Measurements from ENCODE around the gene PAPOLB. TPM values are rescaled to one million over a fixed set of nuclear protein-coding genes. Genes with fewer than 3 reads are reported as not detected.

Gene PAPOLB
- total RNA-seq, 1 experiment from 2014 or later, result not detected

DNA sequence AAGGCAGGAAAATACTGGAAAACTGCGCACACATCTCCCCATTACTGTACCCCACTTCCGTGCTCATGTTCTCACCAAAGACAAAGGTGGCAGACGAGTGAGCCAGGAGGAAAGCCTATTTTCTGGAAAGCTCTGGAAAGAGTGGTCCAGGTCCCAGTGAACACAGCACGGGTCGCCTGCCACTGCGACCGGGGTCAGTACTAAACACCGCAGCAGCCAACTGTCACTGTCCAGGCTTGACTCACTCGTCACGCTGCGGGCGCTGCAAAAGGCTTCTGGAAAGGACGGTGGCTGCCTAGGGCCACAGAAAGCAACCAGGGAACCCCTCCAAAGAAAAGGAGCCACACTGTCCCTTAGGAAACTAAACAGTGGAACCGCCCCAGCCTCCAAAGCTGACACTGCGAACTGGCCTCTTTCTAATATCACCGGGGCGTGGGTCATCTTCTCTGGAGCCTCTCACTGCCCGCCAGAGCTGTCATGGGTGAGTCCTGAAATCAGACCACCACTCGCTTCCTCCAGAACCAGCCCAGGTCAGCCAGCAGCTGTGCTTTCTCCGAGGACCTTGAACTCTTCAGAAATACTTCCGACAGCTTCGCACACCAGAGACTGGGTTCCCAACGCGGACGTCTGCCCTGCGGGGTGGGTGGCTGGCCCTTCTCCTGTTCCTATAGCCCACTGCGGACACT lies 17.7 kb upstream of the PAPOLB start:
- H3K9me2 ChIP-seq (ENCODE audit: insufficient read depth), result no peaks in the 10 kb centered on the region
- no peak for DNase-seq
- no peaks in the 10 kb centered on the region for H4K20me1 ChIP-seq (ENCODE audit: insufficient read depth)
- H3K4me3 ChIP-seq, result no peak overlapping the region
- ChIA-PET POLR2A (ENCODE audit: unreplicated experiment) (no interaction called here), CTCF (no interaction called here)
- peaks cover 64% of the 10 kb centered on the region for H3K27me3 ChIP-seq (ENCODE audit: insufficient read depth, low read depth)
- no peaks in the 10 kb centered on the region for H3K79me2 ChIP-seq (ENCODE audit: low read depth)
- BruUV-seq (replicated peaks), result no TSS peak
- TF ChIP-seq EZH2 (IDR thresholded peaks at IDR 0.05; ENCODE audit: low read depth), result no peak
- TF ChIP-seq, protein P1, sequence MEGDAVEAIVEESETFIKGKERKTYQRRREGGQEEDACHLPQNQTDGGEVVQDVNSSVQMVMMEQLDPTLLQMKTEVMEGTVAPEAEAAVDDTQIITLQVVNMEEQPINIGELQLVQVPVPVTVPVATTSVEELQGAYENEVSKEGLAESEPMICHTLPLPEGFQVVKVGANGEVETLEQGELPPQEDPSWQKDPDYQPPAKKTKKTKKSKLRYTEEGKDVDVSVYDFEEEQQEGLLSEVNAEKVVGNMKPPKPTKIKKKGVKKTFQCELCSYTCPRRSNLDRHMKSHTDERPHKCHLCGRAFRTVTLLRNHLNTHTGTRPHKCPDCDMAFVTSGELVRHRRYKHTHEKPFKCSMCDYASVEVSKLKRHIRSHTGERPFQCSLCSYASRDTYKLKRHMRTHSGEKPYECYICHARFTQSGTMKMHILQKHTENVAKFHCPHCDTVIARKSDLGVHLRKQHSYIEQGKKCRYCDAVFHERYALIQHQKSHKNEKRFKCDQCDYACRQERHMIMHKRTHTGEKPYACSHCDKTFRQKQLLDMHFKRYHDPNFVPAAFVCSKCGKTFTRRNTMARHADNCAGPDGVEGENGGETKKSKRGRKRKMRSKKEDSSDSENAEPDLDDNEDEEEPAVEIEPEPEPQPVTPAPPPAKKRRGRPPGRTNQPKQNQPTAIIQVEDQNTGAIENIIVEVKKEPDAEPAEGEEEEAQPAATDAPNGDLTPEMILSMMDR (conservative IDR thresholded peaks at IDR 0.05), result no peak
- H3K27ac ChIP-seq, result no peak overlapping the region
- no peak overlapping the region for H3K4me2 ChIP-seq
- no peaks in the 10 kb centered on the region for H3K4me1 ChIP-seq (replicated peaks; ENCODE audit: insufficient read depth)
- no peaks in the 10 kb centered on the region for H3K36me3 ChIP-seq (ENCODE audit: low read depth)
- H2AFZ ChIP-seq, result no peak overlapping the region
- 0 out of 2 replicates have a peak, but pooled peaks cover 4% of the 10 kb centered on the region for H3F3A ChIP-seq (ENCODE audit: insufficient read depth, low read depth)
- intact Hi-C loops (cut with micrococcal nuclease; ENCODE audit: unreplicated experiment), result no loop called here
- H3K9me3 ChIP-seq (ENCODE audit: insufficient read depth, low read depth), result no peaks in the 10 kb centered on the region

DNA sequence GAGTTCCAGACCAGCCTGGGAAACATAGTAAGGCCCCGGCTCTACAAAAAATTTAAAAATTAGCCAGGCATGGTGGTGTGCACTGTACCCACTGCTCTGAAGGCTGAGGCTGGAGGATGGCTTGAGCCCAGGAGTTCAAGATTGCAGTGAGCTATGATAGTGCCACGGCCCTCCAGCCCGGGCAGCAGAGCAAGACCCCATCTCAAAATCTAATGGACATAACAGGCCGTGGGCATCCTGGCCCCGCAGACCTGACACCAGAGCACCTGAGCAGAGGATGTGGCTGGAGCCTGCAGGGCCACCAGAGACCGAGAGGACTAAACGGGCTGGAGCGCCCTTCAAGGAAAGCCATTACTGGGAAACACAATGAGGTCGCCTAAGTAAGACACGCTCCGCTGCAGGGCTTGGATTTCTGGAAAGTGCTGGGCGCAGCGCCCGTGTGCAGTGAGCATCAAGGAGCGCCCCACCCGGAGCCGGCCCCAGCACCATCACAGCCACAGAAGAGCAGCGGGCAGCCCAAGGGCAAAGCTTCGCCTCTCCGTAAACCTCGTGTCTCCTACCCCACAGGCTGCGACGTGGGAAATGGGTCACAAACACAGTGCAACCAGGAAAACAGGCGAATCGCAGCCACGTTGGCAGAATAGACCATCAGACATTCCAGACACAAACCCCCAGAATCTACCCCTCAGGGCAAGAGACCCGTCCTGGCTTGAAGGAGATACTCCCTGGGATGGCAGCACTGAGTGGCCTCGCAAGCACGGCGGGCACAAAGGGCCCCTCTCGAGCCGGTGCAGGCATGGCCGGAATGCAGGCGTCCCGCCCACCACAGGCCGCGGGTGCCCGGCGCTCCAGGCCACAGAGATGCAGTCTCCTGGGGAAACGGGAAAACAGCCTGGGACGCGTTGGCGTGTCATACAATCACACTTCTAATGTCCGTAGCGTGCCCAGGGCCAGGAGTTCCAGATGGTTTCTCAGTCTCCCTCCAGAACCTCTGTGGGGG lies 16.8 kb upstream of the PAPOLB start:
- H3K9me3 ChIP-seq (ENCODE audit: insufficient read depth, low read depth), result no peaks in the 10 kb centered on the region
- peaks cover 68% of the 10 kb centered on the region for H3K27me3 ChIP-seq (ENCODE audit: insufficient read depth, low read depth)
- H3K79me2 ChIP-seq (ENCODE audit: low read depth), result no peaks in the 10 kb centered on the region
- BruUV-seq (replicated peaks), result no TSS peak
- no peaks in the 10 kb centered on the region for H4K20me1 ChIP-seq (ENCODE audit: insufficient read depth)
- H3K4me3 ChIP-seq, result no peak overlapping the region
- ChIA-PET POLR2A (ENCODE audit: unreplicated experiment) (no interaction called here), CTCF (no interaction called here)
- H3F3A ChIP-seq (ENCODE audit: insufficient read depth, low read depth), result 0 out of 2 replicates have a peak, but pooled peaks cover 4% of the 10 kb centered on the region
- H3K36me3 ChIP-seq (ENCODE audit: low read depth), result no peaks in the 10 kb centered on the region
- no peak overlapping the region for H2AFZ ChIP-seq
- no peak overlapping the region for H3K27ac ChIP-seq
- H3K4me2 ChIP-seq, result no peak overlapping the region
- H3K4me1 ChIP-seq (replicated peaks; ENCODE audit: insufficient read depth), result no peaks in the 10 kb centered on the region
- no peaks in the 10 kb centered on the region for H3K9me2 ChIP-seq (ENCODE audit: insufficient read depth)
- intact Hi-C loops (cut with micrococcal nuclease; ENCODE audit: unreplicated experiment), result no loop called here
- no peak for DNase-seq
- TF ChIP-seq EZH2 (IDR thresholded peaks at IDR 0.05; ENCODE audit: low read depth), result no peak
- TF ChIP-seq, protein P1 (conservative IDR thresholded peaks at IDR 0.05), result no peak

DNA sequence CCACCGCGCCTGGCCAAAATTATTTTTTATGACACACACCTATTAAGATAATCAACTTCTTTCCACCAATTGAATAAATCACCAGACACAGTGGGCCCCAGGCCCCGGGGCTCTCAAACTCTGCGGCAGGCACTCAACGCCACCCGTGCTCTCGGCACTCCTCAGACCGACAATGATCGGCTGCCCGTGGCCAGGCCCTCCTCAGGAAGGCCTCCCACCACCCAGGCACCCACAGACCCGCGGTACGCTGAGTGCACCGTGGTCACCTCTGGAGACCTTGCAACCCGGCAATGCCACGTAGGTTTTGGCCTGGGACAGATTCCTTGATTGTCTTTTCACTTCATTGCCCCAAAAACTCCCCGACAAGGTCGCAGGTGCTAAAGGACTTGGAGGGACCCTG lies 14.8 kb upstream of the PAPOLB start:
- Histone ChIP-seq H3K9me2 (ENCODE audit: insufficient read depth) (no peaks in the 10 kb centered on the region), H3K36me3 (ENCODE audit: low read depth) (no peaks in the 10 kb centered on the region), H3K4me2 (no peak overlapping the region), H3K4me3 (no peak overlapping the region), H3K27me3 (ENCODE audit: insufficient read depth, low read depth) (peaks cover 89% of the 10 kb centered on the region), H3K79me2 (ENCODE audit: low read depth) (no peaks in the 10 kb centered on the region), H3F3A (ENCODE audit: insufficient read depth, low read depth) (no peaks in the 10 kb centered on the region), H3K4me1 (replicated peaks; ENCODE audit: insufficient read depth) (no peaks in the 10 kb centered on the region), H4K20me1 (ENCODE audit: insufficient read depth) (no peaks in the 10 kb centered on the region), H2AFZ (no peak overlapping the region), H3K9me3 (ENCODE audit: insufficient read depth, low read depth) (no peaks in the 10 kb centered on the region), H3K27ac (no peak overlapping the region)
- ChIA-PET POLR2A (ENCODE audit: unreplicated experiment) (no interaction called here), CTCF (no interaction called here)
- BruUV-seq (replicated peaks), result no TSS peak
- TF ChIP-seq, protein P1 (conservative IDR thresholded peaks at IDR 0.05), result no peak
- TF ChIP-seq EZH2 (IDR thresholded peaks at IDR 0.05; ENCODE audit: low read depth), result no peak
- DNase-seq, result no peak
- intact Hi-C loops (cut with micrococcal nuclease; ENCODE audit: unreplicated experiment), result no loop called here

Measured in PC-9 (cell line).